GM11168 (cell line): ENCODE data around the gene SPART.
"Not testable (repeated sequence)": the region's sequence is repeated elsewhere in the genome, so short reads cannot be mapped to it uniquely, and the experiment has no call there.

ENCODE experiments used
- in situ Hi-C: fragments of 300-500 bp; cut with MboI; formaldehyde crosslinking; loops from one replicate; pipeline ENCODE4 v1.12.0; 2022; ENCODE audit warnings: low sequenced_read_pairs; ENCODE audit not compliant: unreplicated experiment

The SPART gene

DNA sequence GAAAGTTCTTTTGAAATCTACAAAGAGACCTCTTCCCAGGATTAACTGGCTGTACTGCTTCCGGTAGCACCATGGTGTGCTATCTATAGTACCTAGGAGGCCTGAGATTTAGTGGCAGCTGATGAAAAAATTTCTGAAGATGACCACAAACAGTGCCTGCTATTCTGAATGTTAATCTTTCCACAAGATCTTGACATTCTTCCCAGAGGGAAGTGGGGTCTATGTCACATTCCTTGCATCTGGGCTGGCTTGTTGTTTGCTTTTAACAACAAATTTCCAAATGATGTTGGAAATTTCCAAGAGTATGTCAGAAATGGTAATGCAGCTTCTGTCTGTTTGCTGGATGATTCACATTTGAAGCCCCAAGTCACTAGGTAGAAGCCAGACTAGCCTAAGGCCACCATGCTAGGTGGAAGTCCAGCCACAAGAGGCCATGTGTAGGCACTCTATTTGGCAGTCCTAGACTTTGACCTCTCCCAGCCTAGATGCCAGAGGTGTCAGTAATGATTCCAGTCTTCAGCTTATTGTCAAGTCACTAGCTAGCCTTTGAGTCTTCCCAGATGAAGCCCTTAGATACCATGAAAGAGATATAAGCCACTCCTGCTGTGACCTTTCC is 22.1 kb downstream of the SPART start:
- in situ Hi-C loops, result no loop called here

- in situ Hi-C loops, result no loop called here
Measured at GRCh38 chr13:36323408-36323807, 22.8 kb downstream of the SPART start.

- in situ Hi-C loops, result not testable (repeated sequence)
Measured at GRCh38 chr13:36319793-36320192, 26.4 kb downstream of the SPART start.

GRCh38 chr13:36313047-36313969 is 32.9 kb downstream of the SPART start:
- in situ Hi-C loops, result no loop called here

DNA sequence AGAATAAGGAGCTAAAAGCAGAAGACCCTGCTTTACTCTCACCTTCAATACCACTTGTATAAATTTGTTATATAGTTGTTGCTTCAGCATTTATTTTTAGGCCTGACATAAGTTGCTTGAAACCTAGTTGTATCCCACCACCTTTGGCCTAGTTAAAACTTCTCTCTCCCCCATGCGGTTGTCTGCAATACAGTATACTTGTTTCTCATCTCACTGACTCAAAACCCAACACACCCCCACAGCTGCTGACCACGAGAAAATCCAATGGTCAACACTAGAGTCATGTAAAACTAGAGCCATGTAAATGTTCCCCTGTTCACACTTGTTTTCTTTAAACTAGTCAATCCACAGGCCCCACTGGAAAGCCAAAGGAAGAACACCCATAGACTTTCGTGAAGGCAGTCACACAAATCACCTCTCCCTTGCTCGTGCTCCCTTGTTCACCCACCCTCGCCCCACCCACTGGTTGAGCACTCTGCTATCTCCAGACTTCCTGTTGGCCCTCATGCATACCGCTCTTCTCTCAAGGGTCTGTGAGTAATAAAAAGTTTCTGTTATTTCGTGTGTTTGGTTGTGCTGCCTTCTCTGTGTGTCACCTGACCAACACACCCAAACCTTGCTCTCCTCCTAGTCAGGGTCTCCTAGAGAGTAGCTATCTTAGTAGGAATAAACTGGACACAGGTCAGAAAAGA is 35.6 kb downstream of the SPART start:
- in situ Hi-C loops, result no loop called here

DNA sequence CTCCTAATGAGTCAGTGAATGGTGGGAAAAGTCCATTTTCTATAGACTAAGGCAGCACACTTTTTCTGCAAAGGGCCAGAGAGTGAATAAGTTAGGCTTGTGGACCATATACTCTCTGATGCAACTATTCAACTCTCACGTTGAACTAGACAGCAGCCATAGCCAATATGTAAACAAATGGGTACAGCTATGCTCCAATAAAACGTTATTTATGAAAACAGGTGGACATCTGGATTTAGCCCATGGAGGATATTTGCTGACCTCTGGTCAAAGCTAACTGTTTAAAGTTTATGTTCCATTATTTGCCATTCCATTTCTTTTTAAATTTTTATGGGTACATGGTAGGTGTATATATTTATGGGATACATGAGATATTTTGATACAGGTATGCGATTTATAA is 43.9 kb downstream of the SPART start:
- in situ Hi-C loops, result no loop called here

DNA sequence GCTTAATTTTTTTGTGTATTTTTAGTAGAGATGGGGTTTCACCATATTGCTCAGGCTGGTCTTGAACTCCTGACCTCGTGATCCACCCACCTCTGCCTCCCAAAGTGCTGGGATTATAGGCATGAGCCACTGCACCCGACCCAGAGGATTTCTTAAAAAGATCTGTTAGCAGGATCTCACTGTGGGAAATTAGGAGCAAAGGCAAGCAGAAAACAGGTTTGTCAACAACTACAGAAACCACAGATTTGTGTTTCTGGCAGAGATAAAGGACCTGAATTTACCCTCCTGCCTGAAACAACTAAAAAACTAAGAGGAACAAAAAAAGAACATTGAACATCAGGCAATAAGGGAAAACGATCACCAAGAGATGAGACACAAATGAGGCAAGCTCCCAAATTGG is 46.7 kb downstream of the SPART start:
- in situ Hi-C loops, result not testable (repeated sequence)

DNA sequence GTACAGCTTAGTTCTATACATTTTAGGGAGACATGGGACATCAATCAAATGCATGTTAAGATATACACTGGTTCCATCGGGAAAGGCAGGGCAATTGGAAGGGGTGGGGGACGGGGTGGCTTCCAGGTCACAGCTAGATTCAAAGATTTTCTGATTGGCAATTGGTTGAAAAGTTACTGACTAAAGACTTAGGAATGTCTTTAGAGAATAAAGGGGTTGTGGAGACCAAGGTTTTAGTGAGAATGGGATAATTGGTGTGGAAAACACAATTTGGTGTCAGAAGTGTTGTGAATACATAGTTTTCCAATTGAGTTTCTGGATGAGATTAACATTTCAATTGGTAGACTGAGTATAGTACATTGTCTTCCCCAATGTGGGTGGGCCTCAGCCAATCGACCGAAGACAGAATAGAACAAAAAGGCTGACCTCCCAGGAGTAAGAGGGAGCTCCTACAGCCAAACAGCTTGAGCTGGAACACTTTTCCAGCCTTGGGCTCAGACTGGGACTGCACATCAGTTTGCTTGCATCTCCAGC is 47.6 kb downstream of the SPART start:
- in situ Hi-C loops, result no loop called here

DNA sequence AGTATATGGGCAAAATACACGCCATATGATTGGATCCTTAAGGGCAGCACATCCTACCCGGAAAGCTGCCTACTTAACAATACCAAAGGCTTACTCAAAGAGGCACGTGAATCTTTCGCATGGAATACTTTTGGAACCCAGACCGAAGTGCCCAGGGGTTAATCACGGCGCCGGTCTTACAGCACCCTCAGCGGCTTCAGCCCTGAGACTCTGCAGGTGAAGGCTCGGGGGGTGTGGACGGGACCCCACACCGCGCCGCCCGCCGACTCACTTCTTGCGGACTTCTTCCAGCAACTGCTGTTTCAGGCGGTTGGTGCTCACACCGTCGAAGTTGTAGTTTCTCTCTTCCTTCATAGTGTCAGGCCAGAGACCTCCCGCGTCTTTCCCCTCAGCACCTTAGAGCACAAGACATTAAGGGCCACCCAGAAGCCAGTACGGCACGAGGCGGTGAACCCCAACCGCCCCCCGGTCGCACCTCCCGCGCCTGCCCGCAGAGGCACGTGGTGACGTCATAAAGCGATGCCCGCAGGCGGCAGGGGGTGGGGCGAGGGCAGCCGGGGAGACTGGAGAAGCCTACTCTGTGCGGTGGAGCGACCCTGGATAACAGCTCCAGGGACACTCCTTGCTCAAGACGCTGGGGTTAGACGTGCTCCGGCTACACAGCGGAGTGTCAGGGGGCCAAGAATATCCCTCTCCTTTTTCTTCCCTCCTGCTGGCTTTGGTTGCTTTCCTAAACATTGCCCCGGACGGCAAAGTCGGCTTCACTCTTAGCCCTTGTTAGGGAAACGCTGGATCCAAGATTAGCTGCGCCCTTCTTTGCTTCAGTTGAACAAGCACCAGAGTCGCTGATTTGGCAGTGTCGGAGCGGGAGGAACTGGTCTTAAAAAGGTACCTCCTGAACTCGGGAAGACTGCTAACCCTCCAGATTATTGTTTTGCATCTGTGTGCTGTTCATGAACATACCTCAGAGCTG is 48.5 kb downstream of the SPART start, which contains the start of gene CCDC169:
TSS of gene CCDC169 (minus strand) at position 449 of the 973 bp plus-strand sequence. CDS start at position 354, 95 bp downstream.
- in situ Hi-C loops, result no loop called here

DNA sequence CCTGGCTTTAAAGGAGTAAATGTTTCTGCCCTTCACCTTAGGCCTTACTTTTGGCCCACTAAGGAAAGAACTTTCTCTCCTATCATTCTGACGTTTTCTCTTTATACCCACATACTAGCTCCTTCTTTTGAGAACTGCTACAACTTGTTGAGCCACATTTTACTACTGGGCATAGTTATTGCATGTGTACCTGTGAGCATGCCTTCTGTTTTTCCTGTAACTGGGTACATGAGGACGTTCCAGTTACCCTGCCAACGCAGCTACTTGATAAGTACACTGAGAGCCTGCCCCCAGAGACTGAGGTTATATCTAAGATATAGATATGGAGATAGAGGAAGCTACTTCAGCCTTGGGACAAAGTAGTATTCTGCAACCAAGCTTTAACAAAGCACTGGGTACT is 52.1 kb downstream of the SPART start:
- in situ Hi-C loops, result no loop called here

DNA sequence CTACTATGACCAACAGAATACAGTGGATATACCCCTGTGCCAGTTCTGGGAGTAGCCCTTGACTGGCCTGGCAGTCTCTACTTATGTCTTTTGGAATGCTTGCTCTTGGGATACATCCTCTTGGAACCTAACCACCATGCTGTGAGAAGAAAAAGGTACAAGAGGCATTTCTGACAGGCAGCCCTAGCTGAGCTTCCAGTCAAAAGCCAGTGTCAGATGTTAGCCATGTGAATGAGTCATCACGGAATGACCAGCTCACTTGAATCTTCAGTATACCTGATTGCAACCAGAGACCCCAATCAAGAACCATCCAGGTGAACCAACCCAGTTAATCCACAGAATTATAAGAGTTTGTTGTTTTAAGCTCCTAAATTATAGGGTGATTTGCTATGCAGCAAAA is 52.7 kb downstream of the SPART start:
- in situ Hi-C loops, result no loop called here

DNA sequence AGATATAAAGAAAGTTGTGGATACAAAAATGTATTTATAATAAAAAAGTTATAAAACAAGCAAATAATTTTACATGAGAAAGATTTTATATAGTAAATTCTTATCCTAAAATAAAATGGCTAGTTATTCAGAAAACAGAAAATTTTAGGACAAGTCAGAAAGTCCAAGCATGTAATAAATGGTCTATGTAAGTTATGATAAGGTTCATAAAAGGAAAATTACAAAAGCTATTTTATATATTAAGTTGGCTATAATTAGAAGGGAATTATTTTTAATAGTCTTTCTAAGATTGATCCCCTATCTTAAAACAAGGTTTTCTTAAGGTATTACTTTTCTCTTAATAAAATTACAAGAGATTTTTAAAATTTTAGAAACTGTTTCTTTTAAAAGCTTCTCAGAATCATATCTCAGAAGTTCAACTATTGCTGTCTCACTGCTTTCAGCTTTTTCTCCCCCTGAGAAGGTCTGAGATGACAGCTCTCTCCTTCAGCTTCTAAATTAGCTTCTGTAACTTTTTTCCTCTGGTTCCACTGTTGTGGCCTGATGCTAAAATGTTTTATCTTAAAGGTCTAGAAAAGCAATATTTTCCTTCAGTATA is 57.3 kb downstream of the SPART start:
- in situ Hi-C loops, result no loop called here

DNA sequence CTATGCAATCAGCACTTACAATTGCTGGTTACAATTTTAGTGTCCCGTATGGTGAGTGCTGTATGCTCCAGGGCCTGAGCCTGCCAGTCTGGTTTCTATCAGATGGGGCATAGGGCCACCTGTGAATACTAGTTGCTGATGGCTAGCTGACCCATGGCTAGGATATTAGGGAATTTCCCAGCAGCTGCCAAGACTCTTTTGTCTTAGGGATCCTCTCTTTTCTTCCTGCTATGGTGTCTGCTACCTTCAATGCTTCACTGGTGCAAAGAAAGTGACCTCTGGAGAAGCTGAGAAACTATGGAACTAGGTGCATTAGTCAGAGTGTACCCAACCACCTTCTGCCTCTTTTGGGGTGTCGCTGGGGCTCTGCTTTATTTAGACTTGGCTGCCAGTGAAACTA is 60.2 kb downstream of the SPART start:
- in situ Hi-C loops, result no loop called here

- in situ Hi-C loops, result no loop called here
Measured at GRCh38 chr13:36282821-36283432, 63.3 kb downstream of the SPART start.

GRCh38 chr13:36275190-36276002 is 70.8 kb downstream of the SPART start:
- in situ Hi-C loops, result loop anchor here (10.0 kb wide), 1 partner anchor 291 kb away; no protein-coding TSS in a partner anchor

DNA sequence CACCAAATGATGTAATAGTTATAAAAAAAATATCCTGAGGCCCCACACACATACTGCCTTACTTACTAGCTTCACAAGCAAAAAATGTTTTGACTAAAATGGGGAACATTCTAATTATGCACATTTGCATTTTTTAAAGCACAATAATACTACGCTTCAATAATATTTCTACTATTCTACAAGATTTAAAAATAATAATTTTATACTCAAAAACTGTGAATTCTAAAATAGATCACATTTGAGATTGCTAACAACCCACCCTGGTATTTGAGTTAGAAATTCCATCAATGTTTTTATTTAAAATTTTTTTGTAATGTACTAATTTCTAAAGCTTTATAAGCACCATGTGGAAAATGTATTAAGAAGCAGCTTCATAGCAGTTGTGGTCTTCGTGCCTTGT is 72.8 kb downstream of the SPART start:
- in situ Hi-C loops, result loop anchor here (10.0 kb wide), 1 partner anchor 289 kb away; no protein-coding TSS in a partner anchor

DNA sequence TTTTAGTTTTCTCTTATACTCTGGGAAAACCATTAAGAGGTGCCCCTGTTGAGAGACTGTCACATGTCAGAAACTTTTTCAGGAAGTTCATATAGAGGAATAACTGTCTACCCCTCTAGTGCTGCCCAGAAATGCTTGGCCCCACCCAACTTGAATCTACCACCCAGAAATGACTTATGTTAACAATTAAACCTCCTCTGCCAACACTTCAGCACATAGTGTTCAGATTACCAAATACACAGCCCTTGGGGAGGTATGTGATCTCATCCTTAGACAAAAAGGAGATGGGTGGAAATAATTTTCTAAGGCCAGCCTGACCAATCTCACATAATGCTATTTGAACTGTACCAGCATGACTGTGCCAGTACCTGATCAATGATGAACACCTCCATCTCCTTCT is 84.2 kb downstream of the SPART start:
- in situ Hi-C loops, result no loop called here

DNA sequence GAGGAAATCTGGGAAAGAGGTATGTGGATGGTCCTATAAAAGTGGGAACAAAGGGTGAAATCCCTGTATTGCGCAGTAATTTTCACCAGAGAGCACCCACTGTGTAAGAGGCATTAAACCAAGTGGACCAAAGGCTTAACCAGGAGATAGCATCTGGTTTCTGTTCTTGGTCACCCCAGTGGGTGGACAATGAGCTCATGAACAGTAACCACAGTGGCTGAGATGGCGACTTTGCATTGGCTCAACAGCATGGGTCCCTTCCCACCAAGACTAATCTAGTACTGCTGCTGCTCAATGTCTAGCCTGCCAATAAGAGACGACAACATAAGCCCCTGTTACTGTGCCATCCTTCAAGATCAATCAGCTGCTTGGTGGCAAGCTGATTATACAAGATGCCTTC is 85.2 kb downstream of the SPART start:
- in situ Hi-C loops, result no loop called here
